ENCODE results near the gene PDZD4. TPM values are rescaled to one million over a fixed set of nuclear protein-coding genes. Genes with fewer than 3 reads are reported as not detected.

The PDZD4 gene
- total and polyA plus RNA-seq, 4 donors = 0.15 to 1.8 (median 0.69) TPM

GRCh38 chrX:153871946-153872878, 41.9 kb upstream of the PDZD4 start:
- DNase-seq (ENCODE audit: low spot score) = no peak
- TF ChIP-seq RXRA (IDR thresholded peaks at IDR 0.05) (no peak), TAF1 (conservative IDR thresholded peaks at IDR 0.05) (no peak), FOXA1 (IDR thresholded peaks at IDR 0.05) (no peak), SP1 (IDR thresholded peaks at IDR 0.05) (no peak), JUND (IDR thresholded peaks at IDR 0.05) (no peak), MAX (IDR thresholded peaks at IDR 0.05) (no peak), EGR1 (IDR thresholded peaks at IDR 0.05; ENCODE audit: low read depth in 2 of 2) (no peak), HNF4A (conservative IDR thresholded peaks at IDR 0.05) (no peak), GABPA (IDR thresholded peaks at IDR 0.05 in 1 of 2, conservative IDR thresholded peaks at IDR 0.05 in 1 of 2) (no peak), HNF4G (IDR thresholded peaks at IDR 0.05) (no peak), ZBTB33 (IDR thresholded peaks at IDR 0.05) (no peak), RAD21 (IDR thresholded peaks at IDR 0.05) (no peak), NR2F2 (IDR thresholded peaks at IDR 0.05) (no peak)
- TF ChIP-seq, protein P1, sequence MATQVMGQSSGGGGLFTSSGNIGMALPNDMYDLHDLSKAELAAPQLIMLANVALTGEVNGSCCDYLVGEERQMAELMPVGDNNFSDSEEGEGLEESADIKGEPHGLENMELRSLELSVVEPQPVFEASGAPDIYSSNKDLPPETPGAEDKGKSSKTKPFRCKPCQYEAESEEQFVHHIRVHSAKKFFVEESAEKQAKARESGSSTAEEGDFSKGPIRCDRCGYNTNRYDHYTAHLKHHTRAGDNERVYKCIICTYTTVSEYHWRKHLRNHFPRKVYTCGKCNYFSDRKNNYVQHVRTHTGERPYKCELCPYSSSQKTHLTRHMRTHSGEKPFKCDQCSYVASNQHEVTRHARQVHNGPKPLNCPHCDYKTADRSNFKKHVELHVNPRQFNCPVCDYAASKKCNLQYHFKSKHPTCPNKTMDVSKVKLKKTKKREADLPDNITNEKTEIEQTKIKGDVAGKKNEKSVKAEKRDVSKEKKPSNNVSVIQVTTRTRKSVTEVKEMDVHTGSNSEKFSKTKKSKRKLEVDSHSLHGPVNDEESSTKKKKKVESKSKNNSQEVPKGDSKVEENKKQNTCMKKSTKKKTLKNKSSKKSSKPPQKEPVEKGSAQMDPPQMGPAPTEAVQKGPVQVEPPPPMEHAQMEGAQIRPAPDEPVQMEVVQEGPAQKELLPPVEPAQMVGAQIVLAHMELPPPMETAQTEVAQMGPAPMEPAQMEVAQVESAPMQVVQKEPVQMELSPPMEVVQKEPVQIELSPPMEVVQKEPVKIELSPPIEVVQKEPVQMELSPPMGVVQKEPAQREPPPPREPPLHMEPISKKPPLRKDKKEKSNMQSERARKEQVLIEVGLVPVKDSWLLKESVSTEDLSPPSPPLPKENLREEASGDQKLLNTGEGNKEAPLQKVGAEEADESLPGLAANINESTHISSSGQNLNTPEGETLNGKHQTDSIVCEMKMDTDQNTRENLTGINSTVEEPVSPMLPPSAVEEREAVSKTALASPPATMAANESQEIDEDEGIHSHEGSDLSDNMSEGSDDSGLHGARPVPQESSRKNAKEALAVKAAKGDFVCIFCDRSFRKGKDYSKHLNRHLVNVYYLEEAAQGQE (IDR thresholded peaks at IDR 0.05) = no peak
- TF ChIP-seq, protein P2, sequence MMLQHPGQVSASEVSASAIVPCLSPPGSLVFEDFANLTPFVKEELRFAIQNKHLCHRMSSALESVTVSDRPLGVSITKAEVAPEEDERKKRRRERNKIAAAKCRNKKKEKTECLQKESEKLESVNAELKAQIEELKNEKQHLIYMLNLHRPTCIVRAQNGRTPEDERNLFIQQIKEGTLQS (IDR thresholded peaks at IDR 0.05) = no peak
- TF ChIP-seq, protein P3, sequence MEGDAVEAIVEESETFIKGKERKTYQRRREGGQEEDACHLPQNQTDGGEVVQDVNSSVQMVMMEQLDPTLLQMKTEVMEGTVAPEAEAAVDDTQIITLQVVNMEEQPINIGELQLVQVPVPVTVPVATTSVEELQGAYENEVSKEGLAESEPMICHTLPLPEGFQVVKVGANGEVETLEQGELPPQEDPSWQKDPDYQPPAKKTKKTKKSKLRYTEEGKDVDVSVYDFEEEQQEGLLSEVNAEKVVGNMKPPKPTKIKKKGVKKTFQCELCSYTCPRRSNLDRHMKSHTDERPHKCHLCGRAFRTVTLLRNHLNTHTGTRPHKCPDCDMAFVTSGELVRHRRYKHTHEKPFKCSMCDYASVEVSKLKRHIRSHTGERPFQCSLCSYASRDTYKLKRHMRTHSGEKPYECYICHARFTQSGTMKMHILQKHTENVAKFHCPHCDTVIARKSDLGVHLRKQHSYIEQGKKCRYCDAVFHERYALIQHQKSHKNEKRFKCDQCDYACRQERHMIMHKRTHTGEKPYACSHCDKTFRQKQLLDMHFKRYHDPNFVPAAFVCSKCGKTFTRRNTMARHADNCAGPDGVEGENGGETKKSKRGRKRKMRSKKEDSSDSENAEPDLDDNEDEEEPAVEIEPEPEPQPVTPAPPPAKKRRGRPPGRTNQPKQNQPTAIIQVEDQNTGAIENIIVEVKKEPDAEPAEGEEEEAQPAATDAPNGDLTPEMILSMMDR (IDR thresholded peaks at IDR 0.05; ENCODE audit: low read depth, low read length, missing input control) = no peak
- no peaks in the 10 kb centered on the region for H3K4me1 ChIP-seq (ENCODE audit: control insufficient read depth in 4 of 4, insufficient read depth in 4 of 4, low read length in 3 of 4)
- no peak overlapping the region for H3K9ac ChIP-seq (ENCODE audit: low read depth in 1 of 2, low read length in 2 of 2)
- WGBS = 70% methylated on average over 29 of the region's 29 CpGs
- H3K4me3 ChIP-seq (ENCODE audit: low read depth in 1 of 3, low read length in 3 of 3) = no peak overlapping the region
- H3K9me3 ChIP-seq (ENCODE audit: control insufficient read depth in 4 of 4, low read length in 3 of 4) = no peaks in the 10 kb centered on the region
- no peaks in the 10 kb centered on the region for H3K36me3 ChIP-seq (ENCODE audit: control insufficient read depth in 4 of 4, insufficient read depth in 3 of 4, low read depth in 1 of 4, low read length in 3 of 4)
- no peak overlapping the region for H3K27ac ChIP-seq (ENCODE audit: low read depth in 1 of 2, low read length in 2 of 2)
- H3K27me3 ChIP-seq (ENCODE audit: control insufficient read depth in 4 of 4, insufficient read depth in 4 of 4, low read length in 3 of 4) = peaks cover 0 to 4% (median 0%) of the 10 kb centered on the region in 4 donors

Measured in liver (tissue), 9 donors.